Measurements from ENCODE around the gene ITPR1. TPM values are rescaled to one million over a fixed set of nuclear protein-coding genes. Genes with fewer than 3 reads are reported as not detected.

The ITPR1 gene
- total and polyA plus RNA-seq, 2 experiments from 2014 or later = 17.6 to 28.8 TPM

DNA sequence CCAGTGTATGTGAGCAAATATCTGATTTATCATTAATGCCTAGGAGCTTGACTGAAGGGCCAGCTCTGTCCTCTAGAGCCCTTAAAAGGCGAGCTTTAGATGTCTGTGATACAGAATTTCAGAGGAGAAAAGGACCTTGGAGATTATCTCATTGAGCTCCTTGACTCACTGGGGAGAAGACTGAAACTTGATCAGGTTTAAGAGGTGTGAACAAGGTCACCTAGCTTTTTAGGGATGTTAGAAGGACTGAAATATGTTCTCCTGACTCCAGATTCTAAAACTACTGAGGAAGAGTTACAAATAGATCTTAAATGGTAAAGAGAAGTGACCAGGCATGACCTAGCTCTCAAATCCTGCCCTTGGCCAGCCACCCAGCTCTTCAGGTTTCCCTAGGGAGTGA, 292.4 kb downstream of the ITPR1 start:
- Histone ChIP-seq H3K4me3 (no peak overlapping the region), H3K27me3 (no peaks in the 10 kb centered on the region), H3K36me3 (no peaks in the 10 kb centered on the region), H3K27ac (no peak overlapping the region), H3K9me3 (ENCODE audit: low read depth) (no peaks in the 10 kb centered on the region), H3K4me1 (ENCODE audit: low read depth) (no peaks in the 10 kb centered on the region)
- no peak for DNase-seq (ENCODE audit: low read depth in 1 of 2, low spot score in 1 of 2)
- TF ChIP-seq CTCF (IDR thresholded peaks at IDR 0.05; ENCODE audit: low read depth, low read length) = no peak

GRCh38 chr3:4786431-4786830, 293.3 kb downstream of the ITPR1 start:
- no peaks in the 10 kb centered on the region for H3K4me1 ChIP-seq (ENCODE audit: low read depth)
- H3K27ac ChIP-seq = no peak overlapping the region
- H3K36me3 ChIP-seq = no peaks in the 10 kb centered on the region
- H3K9me3 ChIP-seq (ENCODE audit: low read depth) = no peaks in the 10 kb centered on the region
- H3K27me3 ChIP-seq = no peaks in the 10 kb centered on the region
- H3K4me3 ChIP-seq = no peak overlapping the region
- TF ChIP-seq CTCF (IDR thresholded peaks at IDR 0.05; ENCODE audit: low read depth, low read length) = no peak
- no peak for DNase-seq (ENCODE audit: low read depth in 1 of 2, low spot score in 1 of 2)

GRCh38 chr3:4791358-4791757, 298.2 kb downstream of the ITPR1 start:
- no peak for TF ChIP-seq CTCF (IDR thresholded peaks at IDR 0.05; ENCODE audit: low read depth, low read length)
- H3K27ac ChIP-seq = no peak overlapping the region
- H3K9me3 ChIP-seq (ENCODE audit: low read depth) = no peaks in the 10 kb centered on the region
- no peaks in the 10 kb centered on the region for H3K36me3 ChIP-seq
- no peaks in the 10 kb centered on the region for H3K27me3 ChIP-seq
- no peaks in the 10 kb centered on the region for H3K4me1 ChIP-seq (ENCODE audit: low read depth)
- no peak overlapping the region for H3K4me3 ChIP-seq
- DNase-seq (ENCODE audit: low read depth in 1 of 2, low spot score in 1 of 2) = no peak

DNA sequence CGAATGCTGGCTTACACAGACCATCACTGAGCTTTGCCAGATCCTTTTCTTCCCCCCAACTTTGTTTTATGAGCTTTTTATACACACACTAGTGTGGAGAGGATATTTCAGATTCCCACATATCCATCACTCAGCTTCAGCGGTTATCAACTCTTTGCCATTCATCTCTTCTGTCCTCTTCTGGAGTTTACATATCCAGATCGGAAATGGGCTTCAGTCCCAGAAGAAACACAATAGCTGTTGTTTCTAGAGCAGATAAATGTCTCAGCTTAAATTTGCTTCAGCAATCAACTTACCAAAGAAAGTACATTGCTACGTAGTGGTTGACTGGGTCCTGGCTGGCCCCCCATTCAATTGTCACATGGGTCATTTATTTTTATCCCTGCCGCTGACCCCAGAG, 300.2 kb downstream of the ITPR1 start:
- no peak for DNase-seq (ENCODE audit: low read depth in 1 of 2, low spot score in 1 of 2)
- Histone ChIP-seq H3K4me1 (ENCODE audit: low read depth) (no peaks in the 10 kb centered on the region), H3K9me3 (ENCODE audit: low read depth) (no peaks in the 10 kb centered on the region), H3K4me3 (no peak overlapping the region), H3K36me3 (no peaks in the 10 kb centered on the region), H3K27ac (no peak overlapping the region), H3K27me3 (no peaks in the 10 kb centered on the region)
- no peak for TF ChIP-seq CTCF (IDR thresholded peaks at IDR 0.05; ENCODE audit: low read depth, low read length)

- Histone ChIP-seq H3K27me3 (no peaks in the 10 kb centered on the region), H3K27ac (no peak overlapping the region), H3K4me3 (no peak overlapping the region), H3K36me3 (no peaks in the 10 kb centered on the region), H3K9me3 (ENCODE audit: low read depth) (no peaks in the 10 kb centered on the region), H3K4me1 (ENCODE audit: low read depth) (no peaks in the 10 kb centered on the region)
- no peak for DNase-seq (ENCODE audit: low read depth in 1 of 2, low spot score in 1 of 2)
- no peak for TF ChIP-seq CTCF (IDR thresholded peaks at IDR 0.05; ENCODE audit: low read depth, low read length)
These were observed 301.2 kb downstream of the ITPR1 start for GRCh38 chr3:4794331-4794730.

- no peaks in the 10 kb centered on the region for H3K4me1 ChIP-seq (ENCODE audit: low read depth)
- no peak for DNase-seq (ENCODE audit: low read depth in 1 of 2, low spot score in 1 of 2)
These were observed 301.6 kb downstream of the ITPR1 start for GRCh38 chr3:4794798-4795197.

More at GRCh38 chr3:4794798-4795197, 301.6 kb downstream of the ITPR1 start:
- no peaks in the 10 kb centered on the region for H3K9me3 ChIP-seq (ENCODE audit: low read depth)
- no peak overlapping the region for H3K27ac ChIP-seq
- no peaks in the 10 kb centered on the region for H3K27me3 ChIP-seq
- H3K36me3 ChIP-seq = no peaks in the 10 kb centered on the region
- TF ChIP-seq CTCF (IDR thresholded peaks at IDR 0.05; ENCODE audit: low read depth, low read length) = no peak
- no peak overlapping the region for H3K4me3 ChIP-seq
